DND-41 (cell line): ENCODE results near the gene DDX47.
"Not testable (repeated sequence)": the region's sequence is repeated elsewhere in the genome, so short reads cannot be mapped to it uniquely, and the experiment has no call there.

Experiments
- ATAC-seq: fragments of 200-7000 bp; cut with Tn5 transposase; 3 replicates; pipeline ENCODE4 v1.9.1; 2021; ENCODE audit warnings: low read depth; ENCODE audit not compliant: insufficient read depth
- DNase-seq: peaks from one replicate; pipeline ENCODE4 v3.0.0-alpha.2; 2020
- H2AFZ ChIP-seq: 2 replicates; pipeline ENCODE4 v1.6.0; 2012; ENCODE audit warnings: low read depth, low read length
- H3K27ac ChIP-seq: 2 replicates; pipeline ENCODE4 v1.5.1; 2012; ENCODE audit warnings: low read length, inconsistent platforms
- H3K27me3 ChIP-seq: fragments of 200-600 bp; sonication (generic); 2 replicates; pipeline ENCODE4 v1.6.0; 2012; ENCODE audit warnings: low read length, mild to moderate bottlenecking, inconsistent platforms; ENCODE audit not compliant: insufficient read depth, poor library complexity
- H3K36me3 ChIP-seq: 2 replicates; pipeline ENCODE4 v1.5.1; 2012; ENCODE audit warnings: low read length, inconsistent platforms; ENCODE audit not compliant: insufficient read depth
- H3K4me1 ChIP-seq: 2 replicates; pipeline ENCODE4 v1.5.1; 2012; ENCODE audit warnings: mild to moderate bottlenecking, low read length; ENCODE audit not compliant: insufficient read depth
- H3K4me2 ChIP-seq: 2 replicates; pipeline ENCODE4 v1.6.0; 2012; ENCODE audit warnings: mild to moderate bottlenecking, moderate library complexity, low read length, inconsistent platforms; ENCODE audit not compliant: insufficient read depth
- H3K4me3 ChIP-seq, 2 experiments: fragments of 200-600 bp in 1 of 2; shearing (Covaris generic) in 1 of 2; 2 replicates each; pipeline ENCODE4 v1.5.1; 2012 to 2016; ENCODE audit warnings: inconsistent platforms in 2 of 2, low read length in 2 of 2, mild to moderate bottlenecking in 2 of 2, low read depth in 1 of 2, moderate library complexity in 1 of 2
- H3K79me2 ChIP-seq: 2 replicates; pipeline ENCODE4 v1.6.0; 2012; ENCODE audit warnings: low read length, inconsistent platforms; ENCODE audit not compliant: insufficient read depth
- H3K9ac ChIP-seq: 2 replicates; pipeline ENCODE4 v1.6.0; 2012; ENCODE audit warnings: low read depth, mild to moderate bottlenecking, inconsistent platforms, low read length, moderate library complexity
- H3K9me3 ChIP-seq: 2 replicates; pipeline ENCODE4 v1.5.1; 2012; ENCODE audit warnings: low read length, moderate library complexity, mild to moderate bottlenecking, inconsistent platforms; ENCODE audit not compliant: insufficient read depth, severe bottlenecking
- H4K20me1 ChIP-seq: 2 replicates; pipeline ENCODE4 v1.6.0; 2012; ENCODE audit warnings: low read length; ENCODE audit not compliant: insufficient read depth
- EZH2 ChIP-seq: IDR thresholded peaks from 3 replicates; pipeline ENCODE4 v1.6.1; 2012; ENCODE audit warnings: borderline replicate concordance, low read depth, mild to moderate bottlenecking, moderate library complexity, low read length, inconsistent platforms; ENCODE audit not compliant: severe bottlenecking
- TF ChIP-seq, protein P1 (sequence below): IDR thresholded peaks from 2 replicates; pipeline ENCODE4 v1.5.1; 2012; ENCODE audit warnings: borderline replicate concordance, low read length, moderate library complexity, mild to moderate bottlenecking; ENCODE audit not compliant: poor library complexity, severe bottlenecking; ENCODE audit errors: extremely low read depth

Gene DDX47

DNA sequence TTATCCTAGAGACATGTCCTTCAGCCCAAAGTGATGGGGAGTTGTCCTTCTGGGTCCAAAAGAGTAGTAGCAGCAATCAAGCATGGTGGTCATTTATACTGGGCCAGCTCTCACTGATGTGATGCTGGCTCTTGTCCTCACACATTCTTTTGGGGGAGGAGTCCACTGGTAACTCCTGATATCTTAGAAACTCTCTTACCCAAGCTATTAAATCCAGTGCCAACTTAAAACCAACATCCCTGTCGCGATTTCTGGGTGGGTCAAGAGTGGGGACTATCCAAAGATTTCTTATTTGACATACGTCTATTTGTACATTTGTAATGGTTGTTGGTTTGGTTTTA lies 24.6 kb downstream of the DDX47 start:
- H3K4me3 ChIP-seq = no peak overlapping the region
- no peaks in the 10 kb centered on the region for H3K9me3 ChIP-seq
- DNase-seq (no peak), ATAC-seq (no peak)
- no peak overlapping the region for H2AFZ ChIP-seq
- no peak overlapping the region for H3K27ac ChIP-seq
- no peaks in the 10 kb centered on the region for H3K27me3 ChIP-seq
- TF ChIP-seq, protein P1, sequence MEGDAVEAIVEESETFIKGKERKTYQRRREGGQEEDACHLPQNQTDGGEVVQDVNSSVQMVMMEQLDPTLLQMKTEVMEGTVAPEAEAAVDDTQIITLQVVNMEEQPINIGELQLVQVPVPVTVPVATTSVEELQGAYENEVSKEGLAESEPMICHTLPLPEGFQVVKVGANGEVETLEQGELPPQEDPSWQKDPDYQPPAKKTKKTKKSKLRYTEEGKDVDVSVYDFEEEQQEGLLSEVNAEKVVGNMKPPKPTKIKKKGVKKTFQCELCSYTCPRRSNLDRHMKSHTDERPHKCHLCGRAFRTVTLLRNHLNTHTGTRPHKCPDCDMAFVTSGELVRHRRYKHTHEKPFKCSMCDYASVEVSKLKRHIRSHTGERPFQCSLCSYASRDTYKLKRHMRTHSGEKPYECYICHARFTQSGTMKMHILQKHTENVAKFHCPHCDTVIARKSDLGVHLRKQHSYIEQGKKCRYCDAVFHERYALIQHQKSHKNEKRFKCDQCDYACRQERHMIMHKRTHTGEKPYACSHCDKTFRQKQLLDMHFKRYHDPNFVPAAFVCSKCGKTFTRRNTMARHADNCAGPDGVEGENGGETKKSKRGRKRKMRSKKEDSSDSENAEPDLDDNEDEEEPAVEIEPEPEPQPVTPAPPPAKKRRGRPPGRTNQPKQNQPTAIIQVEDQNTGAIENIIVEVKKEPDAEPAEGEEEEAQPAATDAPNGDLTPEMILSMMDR = no peak
- no peak for TF ChIP-seq EZH2
- H3K4me2 ChIP-seq = no peak overlapping the region
- H3K79me2 ChIP-seq = no peaks in the 10 kb centered on the region
- H4K20me1 ChIP-seq = no peaks in the 10 kb centered on the region
- no peaks in the 10 kb centered on the region for H3K4me1 ChIP-seq
- H3K36me3 ChIP-seq = peaks cover 11% of the 10 kb centered on the region
- no peak overlapping the region for H3K9ac ChIP-seq

DNA sequence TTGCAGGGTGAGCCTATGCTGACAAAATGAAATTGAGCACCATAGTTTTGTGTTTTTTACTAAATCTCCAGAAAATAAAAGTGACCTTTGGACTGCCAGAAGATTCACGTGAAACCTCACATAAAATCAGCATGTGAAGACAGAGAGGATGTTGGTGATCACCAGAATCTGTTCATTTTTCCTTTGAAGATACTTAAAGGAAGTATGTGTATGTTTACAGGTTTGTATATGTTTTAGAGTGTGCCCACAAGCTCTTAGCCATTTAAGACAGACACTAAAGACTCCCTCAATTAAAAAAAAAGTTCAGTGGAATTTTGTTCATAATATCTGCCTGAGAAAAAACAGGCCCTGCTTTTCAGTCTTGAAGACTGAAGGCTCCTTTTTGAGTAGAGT lies 25.9 kb downstream of the DDX47 start:
- Histone ChIP-seq H2AFZ (no peak overlapping the region), H3K4me2 (no peak overlapping the region), H3K4me1 (no peaks in the 10 kb centered on the region), H3K27me3 (no peaks in the 10 kb centered on the region), H4K20me1 (no peaks in the 10 kb centered on the region), H3K9me3 (no peaks in the 10 kb centered on the region), H3K9ac (no peak overlapping the region), H3K36me3 (peaks cover under 1% of the 10 kb centered on the region; the same call in 1 of the 2 replicates), H3K27ac (no peak overlapping the region), H3K79me2 (no peaks in the 10 kb centered on the region), H3K4me3 (no peak overlapping the region)
- no peak for DNase-seq
- no peak for ATAC-seq
- TF ChIP-seq, protein P1 = no peak
- no peak for TF ChIP-seq EZH2

DNA sequence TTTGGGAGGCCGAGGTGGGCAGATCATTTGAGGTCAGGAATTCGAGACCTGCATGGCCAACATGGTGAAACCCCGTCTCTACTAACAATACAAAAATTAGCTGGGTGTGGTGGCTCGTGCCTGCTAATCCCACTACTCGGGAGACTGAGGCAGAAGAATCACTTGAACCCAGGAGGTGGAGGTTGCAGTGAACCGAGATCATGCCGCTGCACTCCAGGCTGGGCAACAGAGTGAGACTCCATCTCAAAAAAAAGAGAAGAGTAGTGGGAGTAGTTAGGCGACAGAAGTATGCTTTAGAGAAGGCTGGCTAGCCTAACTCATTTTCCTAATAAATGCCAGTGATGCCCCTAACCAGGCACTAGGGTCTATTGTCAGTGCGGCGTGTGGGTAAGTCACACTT lies 26.3 kb downstream of the DDX47 start:
- not testable (repeated sequence) for DNase-seq, H3K9me3 ChIP-seq, H3K4me1 ChIP-seq, H3K36me3 ChIP-seq, H3K27me3 ChIP-seq, H2AFZ ChIP-seq, H3K79me2 ChIP-seq, H3K9ac ChIP-seq, H3K27ac ChIP-seq, H3K4me3 ChIP-seq, H3K4me2 ChIP-seq, H4K20me1 ChIP-seq, ATAC-seq

DNA sequence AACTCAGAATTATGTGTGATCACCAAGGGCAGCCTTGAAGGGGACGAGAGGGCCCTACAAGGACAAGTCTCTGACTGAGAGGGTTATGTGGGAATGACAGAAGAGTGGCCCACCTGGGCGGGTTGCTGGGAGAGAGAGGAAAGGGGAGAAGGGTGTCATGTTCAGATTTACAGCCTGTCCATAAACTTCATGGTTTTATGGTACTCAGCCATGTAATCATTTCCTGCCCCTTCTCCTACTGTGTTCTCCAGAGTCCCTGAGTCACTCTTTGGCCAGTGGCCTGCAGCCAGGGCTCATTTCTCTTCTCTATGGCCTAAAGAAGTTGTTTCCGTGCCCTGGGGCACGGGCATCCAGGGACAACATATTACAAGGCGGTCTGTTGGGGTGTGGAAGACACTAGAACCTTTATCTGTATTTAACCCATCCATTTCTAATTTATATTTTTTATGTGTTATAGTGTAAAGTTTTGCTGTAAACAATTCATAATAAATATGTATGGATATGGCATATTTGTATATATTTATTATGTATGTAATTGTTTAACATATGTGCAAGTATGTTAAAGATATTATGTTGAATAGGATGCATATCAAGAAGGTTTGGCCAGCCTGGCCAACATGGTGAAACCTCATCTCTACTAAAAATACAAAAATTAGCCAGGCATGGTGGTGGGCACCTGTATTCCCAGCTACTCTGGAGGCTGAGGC lies 26.9 kb downstream of the DDX47 start:
- no peaks in the 10 kb centered on the region for H3K79me2 ChIP-seq
- no peaks in the 10 kb centered on the region for H3K27me3 ChIP-seq
- H3K27ac ChIP-seq = no peak overlapping the region
- DNase-seq (no peak), ATAC-seq (no peak)
- H4K20me1 ChIP-seq = no peaks in the 10 kb centered on the region
- no peaks in the 10 kb centered on the region for H3K36me3 ChIP-seq
- H3K9ac ChIP-seq = no peak overlapping the region
- TF ChIP-seq, protein P1 = no peak
- no peak for TF ChIP-seq EZH2
- H3K4me2 ChIP-seq = no peak overlapping the region
- no peak overlapping the region for H2AFZ ChIP-seq
- H3K9me3 ChIP-seq = no peaks in the 10 kb centered on the region
- no peaks in the 10 kb centered on the region for H3K4me1 ChIP-seq
- H3K4me3 ChIP-seq = no peak overlapping the region
